Calu3 (cell line): ENCODE results near the gene SFXN4. TPM values are rescaled to one million over a fixed set of nuclear protein-coding genes. Genes with fewer than 3 reads are reported as not detected.
A peak's percentile ranks its signal among the peaks of the same experiment; 100 is the strongest.

Source experiments
- BruUV-seq: library from RNA; stranded (reverse); fragments of 400-500 nt; replicated peaks from 2 replicates; lab custom pipeline; 2021; lab: Mats Ljungman, UMichigan
- CTCF ChIA-PET: fragments of 300-600 bp; sonication (Branson Sonifier 250); formaldehyde crosslinking; loops from one replicate; lab custom pipeline; 2022; ENCODE audit warnings: antibody characterized with exemption; lab: Charles Lee
- DNase-seq: peaks from one replicate; pipeline ENCODE4 v3.0.0; 2022
- H3K27ac Mint-ChIP-seq: one replicate; pipeline ENCODE4 v1.8.0; 2022; ENCODE audit warnings: mixed read lengths; ENCODE audit not compliant: unreplicated experiment
- H3K27me3 Mint-ChIP-seq: one replicate; pipeline ENCODE4 v1.8.0; 2022; ENCODE audit warnings: mixed read lengths; ENCODE audit not compliant: unreplicated experiment
- H3K36me3 Mint-ChIP-seq: one replicate; pipeline ENCODE4 v1.8.0; 2022; ENCODE audit warnings: mild to moderate bottlenecking, moderate library complexity, mixed read lengths; ENCODE audit not compliant: insufficient read depth, unreplicated experiment
- H3K4me1 Mint-ChIP-seq: one replicate; pipeline ENCODE4 v1.8.0; 2022; ENCODE audit warnings: mild to moderate bottlenecking, low read depth, mixed read lengths; ENCODE audit not compliant: unreplicated experiment
- H3K4me3 Mint-ChIP-seq: one replicate; pipeline ENCODE4 v1.8.0; 2022; ENCODE audit warnings: mild to moderate bottlenecking, low read depth, moderate library complexity, mixed read lengths; ENCODE audit not compliant: unreplicated experiment
- H3K9me3 Mint-ChIP-seq: one replicate; pipeline ENCODE4 v1.8.0; 2022; ENCODE audit warnings: low read depth, mixed read lengths; ENCODE audit not compliant: unreplicated experiment
- CTCF ChIP-seq: fragments of 200-600 bp; IDR thresholded peaks from one replicate; pipeline ENCODE4 v1.8.0; 2022; ENCODE audit warnings: antibody characterized with exemption; ENCODE audit not compliant: unreplicated experiment
- intact Hi-C: fragments of 100-400 bp; cut with micrococcal nuclease; formaldehyde crosslinking; loops from one replicate; pipeline ENCODE4 v1.10.0; 2022; ENCODE audit not compliant: unreplicated experiment
- total RNA-seq: library from RNA; stranded (reverse); gene quantifications from 2 replicates; pipeline ENCODE4 v1.2.3, GENCODE V29; 2022

The SFXN4 gene
- total RNA-seq, 1 experiment from 2014 or later = 19.9 TPM

GRCh38 chr10:119205894-119206602, 40.5 kb upstream of the SFXN4 start:
- Mint-ChIP-seq H3K27me3 (peaks cover 8% of the 10 kb centered on the region), H3K4me1 (peaks cover 19% of the 10 kb centered on the region), H3K9me3 (no peaks in the 10 kb centered on the region), H3K36me3 (peaks cover 26% of the 10 kb centered on the region), H3K4me3 (peak overlapping the region; percentile 80), H3K27ac (peak overlapping the region; percentile 98)
- DNase-seq = peak; percentile 72
- BruUV-seq = TSS peak; percentile 86
- intact Hi-C loops = loop anchor here (10.0 kb wide), 1 partner anchor 69 kb away; no protein-coding TSS in a partner anchor
- CTCF ChIA-PET = interaction anchor here (0.7 to 2.0 kb wide), 3 partner anchors 25 to 284 kb away, joined by 3 to 7 read pairs (median 7); no protein-coding TSS in a partner anchor
- no peak for TF ChIP-seq CTCF

GRCh38 chr10:119203006-119203405, 37.5 kb upstream of the SFXN4 start:
- DNase-seq = no peak
- peaks cover 8% of the 10 kb centered on the region for H3K4me1 Mint-ChIP-seq
- peaks cover under 1% of the 10 kb centered on the region for H3K27me3 Mint-ChIP-seq
- CTCF ChIA-PET = interaction anchor here (1.2 kb wide), 1 partner anchor 242 kb away, joined by 3 read pairs; no protein-coding TSS in a partner anchor
- intact Hi-C loops = loop anchor here (10.0 kb wide), 1 partner anchor 72 kb away; no protein-coding TSS in a partner anchor
- no peaks in the 10 kb centered on the region for H3K9me3 Mint-ChIP-seq
- TF ChIP-seq CTCF = no peak
- H3K4me3 Mint-ChIP-seq = no peak overlapping the region
- H3K36me3 Mint-ChIP-seq = peaks cover 19% of the 10 kb centered on the region
- no peak overlapping the region for H3K27ac Mint-ChIP-seq
- no TSS peak for BruUV-seq

GRCh38 chr10:119201233-119201632, 35.7 kb upstream of the SFXN4 start:
- Mint-ChIP-seq H3K27me3 (no peaks in the 10 kb centered on the region), H3K9me3 (no peaks in the 10 kb centered on the region), H3K4me3 (no peak overlapping the region), H3K4me1 (peaks cover 3% of the 10 kb centered on the region), H3K27ac (no peak overlapping the region), H3K36me3 (peaks cover 5% of the 10 kb centered on the region)
- no peak for DNase-seq
- intact Hi-C loops = loop anchor here (10.0 kb wide), 1 partner anchor 74 kb away; no protein-coding TSS in a partner anchor
- TF ChIP-seq CTCF = no peak
- BruUV-seq = no TSS peak
- CTCF ChIA-PET = no interaction called here

GRCh38 chr10:119199231-119199992, 33.9 kb upstream of the SFXN4 start:
- intact Hi-C loops = loop anchor here (1.0 to 5.0 kb wide), 4 partner anchors 218 to 395 kb away; no protein-coding TSS in a partner anchor
- Mint-ChIP-seq H3K4me3 (no peak overlapping the region), H3K27me3 (no peaks in the 10 kb centered on the region), H3K36me3 (no peaks in the 10 kb centered on the region), H3K4me1 (no peaks in the 10 kb centered on the region), H3K27ac (no peak overlapping the region), H3K9me3 (no peaks in the 10 kb centered on the region)
- no TSS peak for BruUV-seq
- CTCF ChIA-PET = interaction anchor here (0.6 to 1.3 kb wide), 15 partner anchors 9 to 403 kb away, joined by 3 to 13 read pairs (median 3); partner anchors contain the start of gene RGS10
- peak; percentile 44 for DNase-seq
- no peak for TF ChIP-seq CTCF
